HG03520 (cell line): ENCODE results near the gene MAPKAPK2.

Experiments
- ATAC-seq: cut with Tn5 transposase; IDR thresholded peaks from one replicate; pipeline ENCODE4 v1.9.1; 2021; ENCODE audit warnings: mild to moderate bottlenecking, moderate library complexity; ENCODE audit not compliant: unreplicated experiment

The MAPKAPK2 gene

DNA sequence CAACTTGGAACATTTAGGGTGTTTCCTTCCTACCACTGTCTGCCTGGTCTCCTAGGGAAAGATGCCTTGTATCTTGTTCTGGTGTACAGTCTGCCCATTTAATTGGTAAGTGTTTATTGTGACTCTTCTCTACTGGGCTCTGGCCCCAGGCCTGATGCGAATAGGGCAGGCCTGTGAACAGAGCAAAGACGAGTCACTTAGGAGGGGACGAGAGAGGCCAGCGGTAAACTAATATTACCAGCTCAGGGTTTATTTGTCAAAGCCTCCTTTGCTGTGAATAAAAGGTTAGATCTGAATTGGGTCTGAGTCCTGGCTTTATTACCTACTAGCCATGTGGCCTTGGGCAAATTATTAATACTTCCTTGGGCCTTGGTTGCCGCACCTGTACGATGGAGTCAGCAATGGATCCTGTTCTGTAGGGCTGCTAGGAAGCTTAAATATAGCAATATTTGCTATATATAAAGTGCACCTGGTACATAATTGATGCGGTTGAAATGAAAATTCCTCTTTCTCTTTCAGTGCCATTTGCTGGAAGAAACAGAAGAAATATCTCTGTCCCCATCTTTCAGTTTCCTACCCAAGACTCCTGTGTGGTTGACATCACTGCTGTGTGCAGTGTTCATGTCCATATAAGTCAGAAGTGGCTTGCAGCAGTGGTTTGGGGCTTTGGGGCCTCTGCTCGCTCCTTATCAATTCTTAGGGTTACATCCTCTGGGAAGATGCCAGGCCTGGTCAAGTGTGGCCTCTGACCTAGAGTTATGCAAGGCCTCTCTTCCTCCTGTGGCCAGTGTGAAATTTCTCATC, 32.4 kb downstream of the MAPKAPK2 start:
- peak; percentile 57 for ATAC-seq

- peak; percentile 21 for ATAC-seq
These were observed 32.9 kb downstream of the MAPKAPK2 start for GRCh38 chr1:206717674-206717989.

DNA sequence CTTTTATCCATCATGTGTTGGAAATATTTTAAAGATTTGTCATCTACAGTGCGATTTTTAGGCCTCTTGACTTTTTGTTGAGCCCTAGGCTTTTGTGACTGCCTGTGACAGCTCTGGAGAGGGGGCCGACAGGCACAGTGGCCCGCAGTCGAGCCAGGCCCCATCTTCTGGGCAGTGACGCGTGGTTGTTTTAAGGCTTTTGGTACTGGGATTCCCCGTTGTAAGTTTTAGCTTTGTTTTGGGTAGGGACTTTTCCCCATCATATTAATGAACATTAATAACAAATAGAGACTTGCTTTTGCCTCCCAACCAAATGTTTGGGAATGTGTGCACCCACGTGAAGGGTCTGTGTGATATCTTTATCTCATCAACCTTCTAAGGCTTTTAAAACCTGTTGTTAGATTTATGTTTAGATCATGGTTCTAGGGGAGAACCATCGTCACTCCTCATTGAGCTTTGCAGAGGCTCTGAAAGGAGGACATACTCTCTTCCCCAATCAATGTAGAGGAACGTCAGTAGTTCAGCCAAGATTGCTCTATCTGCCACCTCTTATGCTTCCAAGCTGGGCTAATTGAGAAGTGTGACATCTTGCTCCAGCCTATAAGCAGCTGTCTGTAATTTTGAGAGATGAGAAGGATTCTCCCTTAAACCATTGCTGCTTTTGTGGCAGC, 34.6 kb downstream of the MAPKAPK2 start:
- ATAC-seq: peak; percentile 48

DNA sequence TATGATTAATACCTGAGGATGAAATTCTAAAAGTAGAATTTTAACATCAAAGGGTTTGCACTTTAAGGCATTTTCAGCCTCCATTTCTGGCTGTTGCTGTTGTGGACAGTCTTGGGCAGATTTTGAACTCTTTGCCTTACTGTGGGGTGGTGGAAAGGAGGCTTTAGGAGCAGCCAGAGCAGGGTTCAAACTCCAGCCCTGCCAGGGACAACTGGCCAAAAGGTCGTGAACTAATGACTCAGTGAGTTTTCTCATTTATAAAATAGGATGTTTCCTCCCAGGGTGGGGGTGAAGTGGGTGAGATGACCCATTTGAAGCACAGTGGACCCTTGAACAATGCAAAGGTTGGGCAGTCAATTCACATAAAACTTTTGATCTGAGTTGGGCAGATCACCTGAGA, 36.7 kb downstream of the MAPKAPK2 start:
- ATAC-seq: no peak

DNA sequence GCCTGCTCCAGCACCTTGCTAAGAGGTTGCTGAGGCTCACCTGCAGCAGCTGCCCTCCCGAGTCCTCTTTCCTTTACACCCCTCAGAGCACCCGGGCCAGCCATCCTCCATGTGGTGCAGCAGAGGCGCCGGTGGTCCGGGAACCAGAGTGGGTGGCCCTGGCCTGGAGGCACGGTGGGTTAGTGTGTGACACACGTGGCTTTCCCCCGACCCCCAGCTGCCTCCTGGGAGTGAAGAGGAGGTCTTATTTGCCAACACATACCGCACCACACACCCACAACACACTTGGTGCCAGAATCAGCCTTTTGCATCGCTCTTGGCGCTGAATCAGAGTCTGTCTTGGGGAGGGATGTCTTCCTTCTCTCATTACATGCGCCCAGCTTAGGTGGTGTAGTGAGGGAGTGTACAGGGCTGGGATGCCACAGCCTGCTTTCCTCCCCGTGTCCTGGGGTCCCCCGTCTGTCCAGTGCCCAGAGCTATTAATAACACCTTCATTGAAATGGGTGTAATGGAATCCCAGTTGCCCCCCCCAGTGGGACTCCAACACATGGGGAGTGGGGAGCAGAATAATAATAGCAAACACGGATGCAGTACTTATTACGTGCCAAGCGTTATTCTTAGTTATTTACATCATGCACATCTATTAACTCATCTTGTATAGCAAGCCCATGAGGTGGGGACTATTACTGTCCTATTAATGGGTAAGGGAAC, 38.2 kb downstream of the MAPKAPK2 start:
- ATAC-seq: no peak

GRCh38 chr1:206723462-206723804, 38.7 kb downstream of the MAPKAPK2 start:
- no peak for ATAC-seq

GRCh38 chr1:206723805-206724472, 39.2 kb downstream of the MAPKAPK2 start:
- ATAC-seq: no peak

DNA sequence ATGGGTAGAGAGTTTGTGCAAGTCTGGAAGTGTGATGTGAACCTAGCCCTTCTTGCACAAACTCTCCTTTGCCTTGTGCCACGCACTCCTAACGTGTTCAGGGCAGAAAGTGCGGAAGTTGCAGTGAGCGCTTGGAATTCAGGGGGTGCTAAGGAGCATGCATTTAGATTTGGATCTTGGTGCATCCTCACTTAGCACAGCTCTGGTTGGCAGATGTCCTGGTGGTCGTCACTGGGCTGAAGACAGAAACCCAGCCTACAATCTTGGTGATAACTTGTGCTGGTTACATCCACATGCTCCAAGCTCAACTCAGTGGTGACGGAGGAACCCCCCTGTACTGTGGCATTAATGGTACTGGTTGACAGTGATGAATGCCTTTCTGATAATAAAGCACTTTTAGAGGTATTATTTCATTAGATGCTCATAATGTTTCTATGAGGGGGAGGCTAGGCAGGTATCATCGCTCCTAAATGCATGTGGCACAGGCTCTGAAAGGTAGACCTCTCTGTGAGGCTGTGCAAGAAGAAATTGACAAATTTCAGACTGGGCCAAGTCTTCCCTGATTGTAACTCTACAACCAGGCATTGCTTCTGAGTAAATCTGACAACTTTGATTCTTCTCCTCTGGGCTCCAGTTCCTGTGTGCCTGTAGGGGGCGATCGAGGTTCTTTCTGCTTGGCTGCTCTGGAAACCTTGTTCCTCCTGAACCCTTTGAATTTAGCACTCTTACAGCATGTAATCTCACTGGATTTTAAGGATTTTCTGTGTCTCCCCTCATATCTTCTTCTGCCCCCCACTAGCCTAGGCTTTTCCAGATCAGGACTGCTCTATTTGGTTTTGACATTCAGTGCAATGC, 40.6 kb downstream of the MAPKAPK2 start:
- ATAC-seq: no peak

DNA sequence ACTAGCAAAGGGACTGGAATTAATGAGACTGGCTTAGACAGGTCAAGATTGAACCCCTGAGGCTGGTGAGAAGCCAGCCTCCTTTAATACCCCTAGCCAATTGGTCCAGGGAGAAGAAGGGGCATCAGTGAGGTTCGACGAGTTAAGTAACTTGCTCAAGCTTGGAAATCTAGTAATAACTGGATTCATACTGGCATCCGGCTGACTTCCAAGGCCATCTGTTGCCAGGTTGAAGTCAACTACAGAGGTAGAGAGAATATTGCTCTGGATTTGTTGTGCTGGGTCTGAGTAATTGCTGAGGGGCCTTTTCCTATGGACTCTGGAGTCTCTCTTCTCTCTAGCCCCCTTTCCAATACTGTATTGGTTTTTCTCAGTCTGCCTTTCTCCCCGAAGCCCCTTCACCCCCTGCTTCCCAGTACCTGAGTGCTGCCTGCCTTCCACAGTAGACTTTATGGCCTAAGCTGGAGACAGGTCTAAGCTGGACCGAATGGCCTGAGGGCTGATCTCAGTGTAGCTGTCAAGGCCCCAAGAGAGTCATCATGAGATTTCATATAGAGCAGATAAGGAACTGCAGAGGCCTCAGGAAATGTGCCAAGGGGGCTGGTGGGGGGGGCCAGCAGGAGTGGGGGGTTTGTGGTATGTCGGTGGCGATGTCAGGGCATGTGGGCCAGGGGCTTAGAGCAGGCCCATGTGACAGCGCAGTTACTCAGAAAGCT, 43.4 kb downstream of the MAPKAPK2 start:
- ATAC-seq: no peak

DNA sequence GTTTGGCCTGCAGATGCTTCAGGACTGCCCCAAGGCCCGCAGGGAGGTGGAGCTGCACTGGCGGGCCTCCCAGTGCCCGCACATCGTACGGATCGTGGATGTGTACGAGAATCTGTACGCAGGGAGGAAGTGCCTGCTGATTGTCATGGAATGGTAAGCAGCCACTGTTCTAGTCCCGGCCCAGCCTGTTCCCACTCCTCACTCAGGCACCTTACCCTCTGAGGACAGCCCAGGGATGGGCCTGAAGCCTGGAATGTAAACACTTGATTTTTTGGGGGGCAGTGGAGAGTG, 43.9 kb downstream of the MAPKAPK2 start:
- no peak for ATAC-seq

DNA sequence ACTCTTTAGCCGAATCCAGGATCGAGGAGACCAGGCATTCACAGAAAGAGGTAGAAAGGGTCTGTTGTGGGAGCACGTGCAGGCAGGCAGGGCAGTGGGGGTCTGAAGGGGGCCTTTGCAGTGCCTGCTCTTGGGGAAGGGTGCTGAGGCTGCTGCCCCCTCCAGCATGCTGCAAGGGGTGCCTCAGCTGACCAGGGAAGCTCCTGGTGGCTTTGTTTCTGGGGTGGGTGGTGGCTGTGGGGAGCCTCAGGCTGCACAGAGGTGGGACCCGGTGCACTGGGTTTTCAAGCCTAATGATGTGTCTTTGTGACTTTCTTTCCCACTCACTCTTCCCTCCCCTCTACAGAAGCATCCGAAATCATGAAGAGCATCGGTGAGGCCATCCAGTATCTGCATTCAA, 44.3 kb downstream of the MAPKAPK2 start:
- ATAC-seq: no peak

- ATAC-seq: no peak
These were observed 44.8 kb downstream of the MAPKAPK2 start for GRCh38 chr1:206729507-206729906.

- ATAC-seq: no peak
These were observed 47.8 kb downstream of the MAPKAPK2 start for GRCh38 chr1:206732508-206732907.

- no peak for ATAC-seq
These were observed 48.3 kb downstream of the MAPKAPK2 start for GRCh38 chr1:206732992-206733391.

- no peak for ATAC-seq
These were observed 49.9 kb downstream of the MAPKAPK2 start for GRCh38 chr1:206734499-206735142.

GRCh38 chr1:206735553-206736031, 50.9 kb downstream of the MAPKAPK2 start:
- ATAC-seq: no peak

- no peak for ATAC-seq
These were observed 52.4 kb downstream of the MAPKAPK2 start for GRCh38 chr1:206736878-206737728.

DNA sequence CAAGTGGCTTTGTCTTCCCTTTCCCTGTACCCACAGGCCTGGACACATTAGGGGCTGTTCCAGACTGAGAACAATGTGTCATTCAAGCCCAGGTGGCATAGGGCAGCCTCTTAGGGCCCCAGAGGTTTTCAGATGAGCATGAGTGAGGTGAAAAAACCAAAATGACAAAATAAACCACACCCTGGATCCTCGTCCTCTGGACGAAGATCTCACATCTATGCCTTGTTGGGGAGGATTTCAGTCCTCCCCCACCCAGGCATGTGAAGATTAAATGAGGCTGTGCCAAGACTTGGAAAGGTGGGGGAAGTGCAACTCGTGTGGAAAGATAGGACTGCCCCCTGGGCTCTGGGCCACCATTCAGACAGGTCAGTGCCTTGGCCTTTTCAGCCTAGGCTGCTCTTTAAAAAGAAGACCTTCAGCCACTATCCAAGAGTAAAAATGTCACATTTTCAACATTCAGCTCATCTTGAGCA, 53.1 kb downstream of the MAPKAPK2 start:
- no peak for ATAC-seq
